Body of pancreas (tissue), 4 donors: ENCODE data around the gene HECA. TPM values are rescaled to one million over a fixed set of nuclear protein-coding genes. Genes with fewer than 3 reads are reported as not detected.

Experiments
- ATAC-seq: fragments of 150-250 bp; one replicate; pipeline ENCODE4 v1.9.1; 2016
- DNase-seq, 4 donors: peaks; one replicate each; pipeline ENCODE4 v3.0.0-alpha.2; 2019
- H3K27ac ChIP-seq, 4 donors: fragments of 200-600 bp; sonication (generic); 1 replicate in 3 of 4; 2 replicates in 1 of 4; pipeline versions ENCODE4 v1.5.1 to v1.6.1; 2016 to 2019; ENCODE audit warnings: mild to moderate bottlenecking in 1 of 4, mixed read lengths in 1 of 4, moderate library complexity in 1 of 4
- H3K27me3 ChIP-seq, 2 donors: fragments of 200-600 bp; sonication (generic); one replicate each; pipeline ENCODE4 v1.6.0; 2016; ENCODE audit warnings: mild to moderate bottlenecking in 1 of 2
- H3K36me3 ChIP-seq, 2 donors: fragments of 200-600 bp; sonication (generic); replicated peaks in 1 of 2; 2 replicates each; pipeline ENCODE4 v1.5.1; 2016; ENCODE audit warnings: low read depth in 2 of 2; ENCODE audit not compliant: insufficient read depth in 1 of 2
- H3K4me1 ChIP-seq: fragments of 200-600 bp; sonication (generic); one replicate; pipeline ENCODE4 v1.6.0; 2016
- H3K4me3 ChIP-seq, 2 donors: fragments of 200-600 bp; sonication (generic); 1 replicate in 1 of 2; 2 replicates in 1 of 2; pipeline ENCODE4 v1.5.1; 2016 to 2019
- H3K9me3 ChIP-seq, 3 donors: fragments of 200-600 bp; sonication (generic); 1 replicate in 2 of 3; 2 replicates in 1 of 3; pipeline ENCODE4 v1.5.1; 2016
- POLR2A ChIP-seq, 3 donors: fragments of 450-650 bp; IDR thresholded peaks; one replicate each; pipeline ENCODE4 v1.6.1; 2016; ENCODE audit warnings: antibody characterized with exemption in 3 of 3, mild to moderate bottlenecking in 2 of 3
- WGBS, 2 donors: methylation state at CpG; one replicate each; pipeline ENCODE4 v1.1.5; 2017; 5-methylcytosine and 5-hydroxymethylcytosine counted together
- intact Hi-C: fragments of 100-400 bp; cut with DNase I; formaldehyde crosslinking; loops from one replicate; pipeline ENCODE4 v1.15.1; 2023
- total RNA-seq, 2 donors: library from RNA; depleted of rRNA; stranded (reverse); fragments of >200 nt; gene quantifications; one replicate each; pipeline ENCODE4 v1.1.0, GENCODE V29; 2016
- TF ChIP-seq, protein P1 (sequence below), 7 experiments: fragments of 450-650 bp in 4 of 7; fragments of 200-600 bp in 3 of 7; sonication (generic) in 3 of 7; IDR thresholded peaks; one replicate each; pipeline ENCODE4 v1.5.1; 2016 to 2019; ENCODE audit warnings: antibody characterized with exemption in 7 of 7

HECA gene
- total RNA-seq, 2 donors from 2014 or later: 14.2 to 16.1 TPM

- H3K36me3 ChIP-seq: no peaks in the 10 kb centered on the region
- TF ChIP-seq POLR2A (IDR thresholded peaks at IDR 0.05): no peak
- TF ChIP-seq, protein P1, sequence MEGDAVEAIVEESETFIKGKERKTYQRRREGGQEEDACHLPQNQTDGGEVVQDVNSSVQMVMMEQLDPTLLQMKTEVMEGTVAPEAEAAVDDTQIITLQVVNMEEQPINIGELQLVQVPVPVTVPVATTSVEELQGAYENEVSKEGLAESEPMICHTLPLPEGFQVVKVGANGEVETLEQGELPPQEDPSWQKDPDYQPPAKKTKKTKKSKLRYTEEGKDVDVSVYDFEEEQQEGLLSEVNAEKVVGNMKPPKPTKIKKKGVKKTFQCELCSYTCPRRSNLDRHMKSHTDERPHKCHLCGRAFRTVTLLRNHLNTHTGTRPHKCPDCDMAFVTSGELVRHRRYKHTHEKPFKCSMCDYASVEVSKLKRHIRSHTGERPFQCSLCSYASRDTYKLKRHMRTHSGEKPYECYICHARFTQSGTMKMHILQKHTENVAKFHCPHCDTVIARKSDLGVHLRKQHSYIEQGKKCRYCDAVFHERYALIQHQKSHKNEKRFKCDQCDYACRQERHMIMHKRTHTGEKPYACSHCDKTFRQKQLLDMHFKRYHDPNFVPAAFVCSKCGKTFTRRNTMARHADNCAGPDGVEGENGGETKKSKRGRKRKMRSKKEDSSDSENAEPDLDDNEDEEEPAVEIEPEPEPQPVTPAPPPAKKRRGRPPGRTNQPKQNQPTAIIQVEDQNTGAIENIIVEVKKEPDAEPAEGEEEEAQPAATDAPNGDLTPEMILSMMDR (IDR thresholded peaks at IDR 0.05): peak in 1 of 7 experiments; percentile 12
- intact Hi-C loops: no loop called here
- peak in 2 of 4 donors; percentile 8 to 16 for DNase-seq
- H3K9me3 ChIP-seq: no peaks in the 10 kb centered on the region
- ATAC-seq: no peak
- no peaks in the 10 kb centered on the region for H3K4me1 ChIP-seq
- H3K4me3 ChIP-seq: no peak overlapping the region
- no peaks in the 10 kb centered on the region for H3K27me3 ChIP-seq
- 36 to 49% methylated on average over 5 of the region's 5 CpGs for WGBS, 2 donors
- H3K27ac ChIP-seq: no peak overlapping the region
These were observed 25.3 kb upstream of the HECA start for GRCh38 chr6:139109558-139109957.

GRCh38 chr6:139112146-139112545, 22.7 kb upstream of the HECA start:
- intact Hi-C loops: no loop called here
- no peaks in the 10 kb centered on the region for H3K27me3 ChIP-seq
- WGBS, 2 donors: 46 to 50% methylated on average over 3 of the region's 3 CpGs
- H3K9me3 ChIP-seq: no peaks in the 10 kb centered on the region
- TF ChIP-seq, protein P1 (IDR thresholded peaks at IDR 0.05): no peak
- TF ChIP-seq POLR2A (IDR thresholded peaks at IDR 0.05): no peak
- no peaks in the 10 kb centered on the region for H3K36me3 ChIP-seq
- no peak overlapping the region for H3K4me3 ChIP-seq
- DNase-seq (no peak), ATAC-seq (no peak)
- no peaks in the 10 kb centered on the region for H3K4me1 ChIP-seq
- H3K27ac ChIP-seq: no peak overlapping the region

GRCh38 chr6:139112561-139112960, 22.3 kb upstream of the HECA start:
- intact Hi-C loops: no loop called here
- TF ChIP-seq, protein P1 (IDR thresholded peaks at IDR 0.05): no peak
- no peak for TF ChIP-seq POLR2A (IDR thresholded peaks at IDR 0.05)
- Histone ChIP-seq H3K36me3 (no peaks in the 10 kb centered on the region), H3K27ac (no peak overlapping the region), H3K27me3 (no peaks in the 10 kb centered on the region), H3K4me1 (no peaks in the 10 kb centered on the region), H3K4me3 (no peak overlapping the region), H3K9me3 (no peaks in the 10 kb centered on the region)
- 49 to 61% methylated on average over 7 of the region's 7 CpGs for WGBS, 2 donors
- no peak for DNase-seq
- ATAC-seq: no peak

DNA sequence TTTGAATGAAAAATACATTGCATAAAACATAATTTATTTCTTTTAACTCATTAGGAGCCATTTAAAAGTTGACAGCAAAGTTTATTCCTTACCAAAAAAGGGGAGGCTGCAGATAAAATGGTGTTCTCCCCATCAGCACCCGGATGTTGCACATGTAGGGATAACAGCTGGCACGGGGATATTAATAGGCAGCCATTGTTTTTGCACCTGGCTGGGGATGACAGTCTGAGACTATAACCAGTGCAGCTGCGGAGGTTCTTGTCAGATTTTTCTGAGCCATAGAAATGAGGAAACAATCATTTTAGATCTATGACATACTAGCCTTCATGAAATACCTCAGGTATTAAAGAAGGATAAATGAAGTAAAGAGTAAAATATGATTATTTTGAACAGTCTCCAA, 20.1 kb upstream of the HECA start:
- TF ChIP-seq, protein P1 (IDR thresholded peaks at IDR 0.05): no peak
- no peak for TF ChIP-seq POLR2A (IDR thresholded peaks at IDR 0.05)
- intact Hi-C loops: no loop called here
- DNase-seq (no peak), ATAC-seq (no peak)
- Histone ChIP-seq H3K27me3 (no peaks in the 10 kb centered on the region), H3K9me3 (peaks cover 0 to 3% (median 0%) of the 10 kb centered on the region in 3 donors), H3K36me3 (no peaks in the 10 kb centered on the region), H3K4me1 (no peaks in the 10 kb centered on the region), H3K4me3 (no peak overlapping the region), H3K27ac (no peak overlapping the region)
- 72 to 73% methylated on average over 3 of the region's 3 CpGs for WGBS, 2 donors

DNA sequence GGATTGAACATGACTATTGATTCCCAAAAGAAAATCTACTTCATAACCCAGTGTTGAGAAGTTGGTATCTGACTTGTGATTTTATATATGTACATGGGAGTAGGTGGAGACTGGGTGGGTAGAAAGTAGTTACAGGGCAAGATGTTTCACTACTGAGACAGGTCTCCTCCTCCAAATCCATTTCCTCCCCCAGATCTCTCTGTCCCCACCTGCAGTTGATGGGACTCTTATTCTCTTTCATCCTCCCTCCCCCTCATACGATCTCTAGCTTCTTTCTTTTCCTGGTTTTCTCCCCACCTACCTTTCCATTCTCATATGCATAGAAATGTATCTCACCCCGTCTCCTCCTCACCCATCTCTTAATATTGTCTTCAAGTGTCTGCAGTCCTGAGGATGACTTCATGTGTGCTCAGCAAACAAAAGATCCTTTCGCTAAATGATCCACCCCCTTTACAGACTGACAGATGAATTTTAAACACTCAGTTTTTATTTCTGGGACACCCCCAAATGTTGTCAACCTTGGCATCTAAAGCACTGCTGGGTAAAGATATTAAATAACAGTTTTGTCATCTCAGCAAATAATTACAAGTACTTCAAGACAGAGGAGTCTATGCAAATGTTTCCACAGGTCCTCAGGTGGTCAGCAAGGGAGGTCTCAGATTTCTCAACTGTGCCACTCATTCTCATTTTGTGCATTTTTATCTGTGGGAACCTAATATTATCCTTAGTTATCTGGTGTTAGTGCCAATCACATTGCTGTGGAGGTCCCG, 18.7 kb upstream of the HECA start:
- Histone ChIP-seq H3K27me3 (no peaks in the 10 kb centered on the region), H3K9me3 (peaks cover 0 to 4% (median 0%) of the 10 kb centered on the region in 3 donors), H3K36me3 (no peaks in the 10 kb centered on the region), H3K27ac (no peak overlapping the region), H3K4me1 (no peaks in the 10 kb centered on the region), H3K4me3 (no peak overlapping the region)
- no peak for TF ChIP-seq POLR2A (IDR thresholded peaks at IDR 0.05)
- TF ChIP-seq, protein P1 (IDR thresholded peaks at IDR 0.05): no peak
- DNase-seq (no peak), ATAC-seq (no peak)
- WGBS, 2 donors: 47 to 48% methylated on average over 4 of the region's 4 CpGs
- intact Hi-C loops: no loop called here
